Type B pancreatic cell (in vitro differentiated cells): ENCODE data around the gene CHRNA3. TPM values are rescaled to one million over a fixed set of nuclear protein-coding genes. Genes with fewer than 3 reads are reported as not detected.

ENCODE experiments used
- DNase-seq: peaks from one replicate; pipeline ENCODE4 v3.0.0; 2021; ENCODE audit warnings: mixed read lengths; ENCODE audit not compliant: unreplicated experiment; ENCODE audit errors: extremely low spot score
- H3K27ac Mint-ChIP-seq: 2 replicates; pipeline ENCODE4 v1.8.0; 2021; ENCODE audit warnings: mild to moderate bottlenecking, mixed read lengths
- H3K27me3 Mint-ChIP-seq: 2 replicates; pipeline ENCODE4 v1.8.0; 2021; ENCODE audit warnings: mixed read lengths
- H3K36me3 Mint-ChIP-seq: 2 replicates; pipeline ENCODE4 v1.8.0; 2021; ENCODE audit warnings: mixed read lengths
- H3K4me1 Mint-ChIP-seq: one replicate; pipeline ENCODE4 v1.8.0; 2021; ENCODE audit warnings: mixed read lengths; ENCODE audit not compliant: unreplicated experiment
- H3K4me3 Mint-ChIP-seq: 2 replicates; pipeline ENCODE4 v1.8.0; 2021; ENCODE audit warnings: mild to moderate bottlenecking, mixed read lengths
- H3K9me3 Mint-ChIP-seq: 2 replicates; pipeline ENCODE4 v1.8.0; 2021; ENCODE audit warnings: mixed read lengths
- total RNA-seq: library from RNA; stranded (reverse); gene quantifications from 2 replicates; pipeline ENCODE4 v1.2.1, GENCODE V29; 2021; ENCODE audit warnings: low replicate concordance
- TF ChIP-seq, protein P1 (sequence below): fragments of 200-600 bp; sonication (generic); conservative IDR thresholded peaks from 2 replicates; pipeline ENCODE4 v1.5.0; 2021; ENCODE audit warnings: antibody characterized with exemption, mild to moderate bottlenecking

The CHRNA3 gene
- total RNA-seq, 1 donor from 2014 or later = 8.4 TPM

DNA sequence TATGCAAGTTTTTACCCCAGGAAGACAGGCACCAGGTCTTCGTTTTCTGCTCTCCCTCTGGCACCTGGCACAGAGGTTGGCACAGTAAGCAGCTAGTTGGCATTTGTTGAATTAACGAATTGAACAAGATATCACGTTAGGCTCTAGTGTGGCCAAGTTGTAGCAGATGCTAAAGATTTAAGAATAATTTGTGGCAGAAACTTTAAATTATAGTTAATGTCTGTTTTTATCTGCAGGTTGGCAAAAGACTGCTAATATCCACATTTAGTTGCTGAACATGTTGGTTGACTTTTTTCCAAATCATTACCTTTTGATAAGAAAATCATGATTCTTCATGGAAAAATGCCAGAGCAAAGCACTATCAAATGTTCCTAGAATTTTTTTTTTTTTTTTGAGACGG lies 47.4 kb downstream of the CHRNA3 start:
- no peak overlapping the region for H3K27ac Mint-ChIP-seq

DNA sequence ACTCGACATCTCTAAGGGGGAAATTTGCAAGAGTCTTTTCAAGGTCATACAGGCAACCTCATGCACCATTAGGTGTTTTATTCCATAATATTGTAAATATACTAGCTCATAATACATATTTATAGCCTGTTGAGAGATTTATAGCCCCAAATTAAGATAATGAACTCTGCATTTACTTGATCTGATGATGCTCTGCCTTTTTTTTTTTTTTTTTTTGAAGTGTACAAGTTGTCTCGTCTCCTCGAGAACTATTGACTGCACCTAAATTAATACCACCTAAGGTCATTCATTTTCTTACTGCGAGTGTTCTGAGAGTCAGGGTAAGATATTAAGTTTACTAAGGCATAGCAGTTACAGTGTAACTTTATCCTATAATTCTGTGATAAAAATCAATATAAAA lies 49.4 kb downstream of the CHRNA3 start:
- Mint-ChIP-seq H3K36me3 (no peaks in the 10 kb centered on the region), H3K4me1 (peaks cover 11% of the 10 kb centered on the region), H3K27me3 (peaks cover 3% of the 10 kb centered on the region), H3K9me3 (no peaks in the 10 kb centered on the region), H3K4me3 (no peak overlapping the region), H3K27ac (no peak overlapping the region)
- DNase-seq = no peak
- TF ChIP-seq, protein P1, sequence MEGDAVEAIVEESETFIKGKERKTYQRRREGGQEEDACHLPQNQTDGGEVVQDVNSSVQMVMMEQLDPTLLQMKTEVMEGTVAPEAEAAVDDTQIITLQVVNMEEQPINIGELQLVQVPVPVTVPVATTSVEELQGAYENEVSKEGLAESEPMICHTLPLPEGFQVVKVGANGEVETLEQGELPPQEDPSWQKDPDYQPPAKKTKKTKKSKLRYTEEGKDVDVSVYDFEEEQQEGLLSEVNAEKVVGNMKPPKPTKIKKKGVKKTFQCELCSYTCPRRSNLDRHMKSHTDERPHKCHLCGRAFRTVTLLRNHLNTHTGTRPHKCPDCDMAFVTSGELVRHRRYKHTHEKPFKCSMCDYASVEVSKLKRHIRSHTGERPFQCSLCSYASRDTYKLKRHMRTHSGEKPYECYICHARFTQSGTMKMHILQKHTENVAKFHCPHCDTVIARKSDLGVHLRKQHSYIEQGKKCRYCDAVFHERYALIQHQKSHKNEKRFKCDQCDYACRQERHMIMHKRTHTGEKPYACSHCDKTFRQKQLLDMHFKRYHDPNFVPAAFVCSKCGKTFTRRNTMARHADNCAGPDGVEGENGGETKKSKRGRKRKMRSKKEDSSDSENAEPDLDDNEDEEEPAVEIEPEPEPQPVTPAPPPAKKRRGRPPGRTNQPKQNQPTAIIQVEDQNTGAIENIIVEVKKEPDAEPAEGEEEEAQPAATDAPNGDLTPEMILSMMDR = no peak

More for the DNA sequence above, 47.4 kb downstream of the CHRNA3 start:
- Mint-ChIP-seq H3K27me3 (no peaks in the 10 kb centered on the region), H3K36me3 (no peaks in the 10 kb centered on the region), H3K9me3 (no peaks in the 10 kb centered on the region), H3K4me1 (no peaks in the 10 kb centered on the region), H3K4me3 (no peak overlapping the region)
- TF ChIP-seq, protein P1 = no peak
- no peak for DNase-seq

DNA sequence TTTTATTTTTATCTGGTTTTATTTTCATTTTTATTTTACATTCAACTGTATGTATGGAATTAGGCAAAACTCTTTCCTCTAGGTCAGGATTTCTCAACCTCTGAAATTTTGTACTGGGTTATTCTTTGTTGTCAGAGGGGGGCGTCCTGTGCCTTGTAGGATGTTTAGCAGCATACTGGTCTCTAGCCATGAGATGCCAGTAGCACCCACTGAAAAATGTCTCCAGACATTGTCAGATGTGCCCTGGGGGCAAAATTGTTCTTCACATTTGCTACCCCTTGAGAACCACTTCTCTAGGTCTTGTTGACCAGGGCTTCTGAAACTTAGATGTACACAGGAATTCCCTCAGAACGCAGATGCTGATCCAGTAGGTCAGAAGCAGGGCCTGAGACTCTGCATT lies 50.1 kb downstream of the CHRNA3 start:
- H3K36me3 Mint-ChIP-seq = no peaks in the 10 kb centered on the region
- no peak overlapping the region for H3K27ac Mint-ChIP-seq
- DNase-seq = no peak
- H3K9me3 Mint-ChIP-seq = no peaks in the 10 kb centered on the region
- peaks cover 13% of the 10 kb centered on the region for H3K4me1 Mint-ChIP-seq
- peaks cover 8% of the 10 kb centered on the region for H3K27me3 Mint-ChIP-seq
- TF ChIP-seq, protein P1 = no peak
- H3K4me3 Mint-ChIP-seq = no peak overlapping the region

DNA sequence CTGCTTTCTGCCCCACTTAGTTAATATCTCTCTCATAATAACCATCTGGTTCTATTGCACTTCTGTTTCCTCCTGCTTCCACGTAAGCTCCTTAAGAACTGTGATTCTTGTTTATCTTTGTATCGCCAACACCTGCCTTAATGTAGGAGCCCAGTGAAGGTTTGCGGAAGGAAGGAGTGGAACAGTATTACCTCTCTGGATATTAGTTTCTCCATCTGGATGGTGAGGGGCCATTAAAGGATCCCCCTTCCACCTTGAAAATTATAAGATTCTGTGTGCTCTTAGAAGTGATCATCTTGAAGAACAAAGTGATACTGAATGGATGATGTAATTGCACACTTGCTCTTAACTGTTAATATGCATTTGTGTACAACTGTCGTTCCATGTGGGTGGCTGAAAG lies 53.3 kb downstream of the CHRNA3 start:
- H3K36me3 Mint-ChIP-seq = no peaks in the 10 kb centered on the region
- H3K27me3 Mint-ChIP-seq = peaks cover 28% of the 10 kb centered on the region
- H3K9me3 Mint-ChIP-seq = no peaks in the 10 kb centered on the region
- TF ChIP-seq, protein P1 = no peak
- DNase-seq = no peak
- peaks cover 18% of the 10 kb centered on the region for H3K4me1 Mint-ChIP-seq
- no peak overlapping the region for H3K27ac Mint-ChIP-seq
- peak overlapping the region; percentile 48 for H3K4me3 Mint-ChIP-seq

DNA sequence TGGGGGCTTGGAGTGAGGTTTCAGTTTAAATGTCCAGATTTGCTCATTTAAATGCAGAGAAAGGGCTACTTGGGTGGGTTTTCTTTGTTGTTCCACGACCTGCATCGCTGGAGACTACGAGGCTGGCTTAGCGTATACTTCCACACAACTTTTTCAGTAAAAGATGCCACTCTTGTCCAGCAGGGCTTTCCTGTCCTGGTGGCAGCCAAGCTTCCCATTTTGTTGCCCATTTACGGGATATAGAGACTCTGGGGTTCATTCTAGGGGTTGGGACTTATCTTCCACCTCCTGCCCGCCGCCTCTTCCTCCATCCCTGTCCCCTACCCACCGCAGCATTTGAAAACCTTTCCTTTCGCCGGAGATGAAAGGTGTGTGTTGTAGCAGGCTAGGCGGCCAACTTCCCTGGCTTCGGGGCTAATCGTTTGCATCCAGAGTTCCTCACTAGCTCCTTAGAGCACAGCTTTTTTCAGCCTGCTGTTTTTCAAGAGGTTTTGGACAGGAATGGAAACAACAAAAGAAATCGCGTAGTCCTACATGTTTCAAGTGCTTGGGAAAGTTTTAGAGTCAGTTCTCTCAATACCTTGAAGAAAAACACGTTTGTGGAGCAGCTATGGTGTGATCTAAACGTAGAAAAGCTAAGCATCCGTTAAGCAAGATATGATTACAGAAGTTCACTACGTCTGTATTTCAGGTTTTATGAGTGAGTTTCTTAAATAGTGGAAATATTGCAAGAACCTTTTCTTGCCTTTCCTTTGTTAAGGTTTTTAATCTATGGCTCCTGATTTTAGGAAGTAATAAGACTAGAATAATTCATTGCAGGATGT lies 54.6 kb downstream of the CHRNA3 start:
- Mint-ChIP-seq H3K36me3 (no peaks in the 10 kb centered on the region), H3K27ac (peak overlapping the region; percentile 81), H3K4me1 (peaks cover 18% of the 10 kb centered on the region), H3K9me3 (no peaks in the 10 kb centered on the region), H3K4me3 (peak overlapping the region; percentile 98), H3K27me3 (peaks cover 31% of the 10 kb centered on the region)
- TF ChIP-seq, protein P1 = peak; percentile 67
- no peak for DNase-seq
